IMR-90 (cell line): ENCODE results near the gene SRI.

ENCODE experiments used
- BHLHE40 ChIP-seq: fragments of 150-350 bp; IDR thresholded peaks from 2 replicates; pipeline ENCODE4 v1.6.1; 2016; ENCODE audit warnings: mild to moderate bottlenecking, low read depth, low read length
- CEBPB ChIP-seq: IDR thresholded peaks from 2 replicates; pipeline ENCODE4 v1.6.1; 2012; ENCODE audit warnings: low read depth, low read length, improper control_type of control experiment
- CTCF ChIP-seq: conservative IDR thresholded peaks from 2 replicates; pipeline ENCODE4 v1.5.1; 2012; ENCODE audit warnings: mild to moderate bottlenecking, low read depth, low read length, improper control_type of control experiment
- FOS ChIP-seq: fragments of 150-350 bp; IDR thresholded peaks from 2 replicates; pipeline ENCODE4 v1.6.1; 2016; ENCODE audit warnings: low read depth, low read length
- MAZ ChIP-seq: IDR thresholded peaks from 2 replicates; pipeline ENCODE4 v1.6.1; 2012; ENCODE audit warnings: low read depth, mild to moderate bottlenecking, low read length, improper control_type of control experiment, moderate library complexity, borderline replicate concordance
- POLR2A ChIP-seq: IDR thresholded peaks from 2 replicates; pipeline ENCODE4 v1.6.1; 2012; ENCODE audit warnings: mild to moderate bottlenecking, low read depth, low read length
- RAD21 ChIP-seq: IDR thresholded peaks from 2 replicates; pipeline ENCODE4 v1.6.1; 2012; ENCODE audit warnings: low read length, improper control_type of control experiment
- RFX5 ChIP-seq: IDR thresholded peaks from 2 replicates; pipeline ENCODE4 v1.8.0; 2012; ENCODE audit warnings: low read depth, mild to moderate bottlenecking, low read length, moderate library complexity
- SMC3 ChIP-seq: fragments of 150-350 bp; IDR thresholded peaks from 2 replicates; pipeline ENCODE4 v1.6.1; 2016; ENCODE audit warnings: low read depth, mild to moderate bottlenecking, antibody characterized with exemption, low read length, moderate library complexity
- USF2 ChIP-seq: fragments of 150-350 bp; IDR thresholded peaks from 2 replicates; pipeline ENCODE4 v1.6.1; 2017; ENCODE audit warnings: mild to moderate bottlenecking, antibody characterized with exemption, low read length, low read depth

GRCh38 chr7:88205179-88205578 is 14.7 kb downstream of the SRI start:
- TF ChIP-seq MAZ (no peak), USF2 (no peak), CTCF (no peak), POLR2A (no peak), RAD21 (no peak), SMC3 (no peak), RFX5 (no peak), CEBPB (no peak), FOS (no peak), BHLHE40 (no peak)
